ENCODE measurements around the gene ANKRD22. TPM values are rescaled to one million over a fixed set of nuclear protein-coding genes. Genes with fewer than 3 reads are reported as not detected.

The ANKRD22 gene
- polyA plus RNA-seq, 1 of the 3 experiments (the other 2 are of a cell fraction) = 0.15 TPM

GRCh38 chr10:88841316-88842111 is 10.1 kb downstream of the ANKRD22 start:
- Histone ChIP-seq H3K4me1 (ENCODE audit: control insufficient read depth in 1 of 2, insufficient read depth in 2 of 2, low read depth in 1 of 2, low read length in 1 of 2) (no peaks in the 10 kb centered on the region), H3K9me2 (no peaks in the 10 kb centered on the region), H3K79me2 (ENCODE audit: insufficient read depth) (no peaks in the 10 kb centered on the region), H3K27me3 (ENCODE audit: insufficient read depth) (no peaks in the 10 kb centered on the region), H4K20me1 (ENCODE audit: insufficient read depth) (no peaks in the 10 kb centered on the region), H2AFZ (ENCODE audit: low read depth) (no peak overlapping the region), H3K9ac (no peak overlapping the region), H3K4me2 (no peak overlapping the region), H3K36me3 (replicated peaks in 1 of 2; ENCODE audit: control insufficient read depth in 1 of 2, insufficient read depth in 2 of 2, low read length in 1 of 2) (no peaks in the 10 kb centered on the region), H3K4me3 (ENCODE audit: low read depth in 2 of 2, low read length in 1 of 2) (no peak overlapping the region), H3K9me3 (no peaks in the 10 kb centered on the region), H3K27ac (ENCODE audit: low read depth in 2 of 2, low read length in 1 of 2) (no peak overlapping the region), H3F3A (replicated peaks; ENCODE audit: insufficient read depth) (no peaks in the 10 kb centered on the region)
- POLR2A ChIA-PET = no interaction called here
- CTCF ChIA-PET = interaction anchor here (0.7 to 12.7 kb wide), 3 partner anchors 88 to 376 kb away, joined by 3 to 425 read pairs (median 5); no protein-coding TSS in a partner anchor
- 72% methylated on average over 6 of the region's 6 CpGs for WGBS (ENCODE audit: low lambda C conversion rate)
- DNase-seq = no peak
- no peak for TF ChIP-seq GATA2 (CRISPR knock-in tag; IDR thresholded peaks at IDR 0.05)

DNA sequence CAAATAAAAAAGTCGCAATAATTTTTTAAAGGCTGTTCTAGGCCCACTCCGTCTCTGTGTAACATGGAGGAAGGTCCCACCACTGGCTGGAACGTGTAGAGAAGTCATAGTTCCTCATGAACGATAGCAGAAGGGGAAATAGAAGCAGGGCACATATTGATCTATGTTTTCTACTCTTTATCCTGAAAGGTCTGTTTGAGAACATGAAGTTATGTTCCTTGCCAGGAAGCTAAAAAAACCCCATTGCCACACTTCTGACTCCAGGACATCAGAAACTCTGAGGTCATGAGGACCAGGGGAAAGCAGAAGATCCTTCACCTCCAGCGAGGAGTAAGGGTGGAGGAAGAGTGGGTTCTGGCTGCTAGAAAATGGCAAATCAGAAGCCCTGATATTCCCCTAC is 10.8 kb downstream of the ANKRD22 start:
- H3K4me2 ChIP-seq = no peak overlapping the region
- WGBS (ENCODE audit: low lambda C conversion rate) = 88% methylated on average over 5 of the region's 5 CpGs

More for the DNA sequence above, 10.8 kb downstream of the ANKRD22 start:
- CTCF ChIA-PET = interaction anchor here (0.7 to 12.7 kb wide), 6 partner anchors 17 to 376 kb away, joined by 3 to 425 read pairs (median 4); no protein-coding TSS in a partner anchor
- Histone ChIP-seq H3F3A (replicated peaks; ENCODE audit: insufficient read depth) (no peaks in the 10 kb centered on the region), H4K20me1 (ENCODE audit: insufficient read depth) (no peaks in the 10 kb centered on the region), H3K9ac (no peak overlapping the region), H3K4me1 (ENCODE audit: control insufficient read depth in 1 of 2, insufficient read depth in 2 of 2, low read depth in 1 of 2, low read length in 1 of 2) (no peaks in the 10 kb centered on the region), H3K27me3 (ENCODE audit: insufficient read depth) (no peaks in the 10 kb centered on the region), H3K79me2 (ENCODE audit: insufficient read depth) (no peaks in the 10 kb centered on the region), H3K9me3 (no peaks in the 10 kb centered on the region), H3K4me3 (ENCODE audit: low read depth in 2 of 2, low read length in 1 of 2) (no peak overlapping the region), H3K36me3 (replicated peaks in 1 of 2; ENCODE audit: control insufficient read depth in 1 of 2, insufficient read depth in 2 of 2, low read length in 1 of 2) (no peaks in the 10 kb centered on the region), H3K27ac (ENCODE audit: low read depth in 2 of 2, low read length in 1 of 2) (no peak overlapping the region), H2AFZ (ENCODE audit: low read depth) (no peak overlapping the region), H3K9me2 (no peaks in the 10 kb centered on the region)
- POLR2A ChIA-PET = no interaction called here
- DNase-seq = no peak
- no peak for TF ChIP-seq MAX (IDR thresholded peaks at IDR 0.05; ENCODE audit: low read depth)
- TF ChIP-seq RCOR1 (IDR thresholded peaks at IDR 0.05; ENCODE audit: low read length) = no peak
- no peak for TF ChIP-seq SMC3 (IDR thresholded peaks at IDR 0.05; ENCODE audit: low read depth, low read length)
- TF ChIP-seq, protein P1, sequence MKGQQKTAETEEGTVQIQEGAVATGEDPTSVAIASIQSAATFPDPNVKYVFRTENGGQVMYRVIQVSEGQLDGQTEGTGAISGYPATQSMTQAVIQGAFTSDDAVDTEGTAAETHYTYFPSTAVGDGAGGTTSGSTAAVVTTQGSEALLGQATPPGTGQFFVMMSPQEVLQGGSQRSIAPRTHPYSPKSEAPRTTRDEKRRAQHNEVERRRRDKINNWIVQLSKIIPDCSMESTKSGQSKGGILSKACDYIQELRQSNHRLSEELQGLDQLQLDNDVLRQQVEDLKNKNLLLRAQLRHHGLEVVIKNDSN (IDR thresholded peaks at IDR 0.05; ENCODE audit: borderline replicate concordance, low read depth) = no peak
- TF ChIP-seq POLR2AphosphoS5 (IDR thresholded peaks at IDR 0.05; ENCODE audit: low read depth, low read length) = no peak
- TF ChIP-seq GABPA (IDR thresholded peaks at IDR 0.05; ENCODE audit: low read depth) = no peak
- TF ChIP-seq IRF3 (IDR thresholded peaks at IDR 0.05; ENCODE audit: low read depth, low read length) = no peak
- no peak for TF ChIP-seq RAD21 (IDR thresholded peaks at IDR 0.05; ENCODE audit: low read length)
- no peak for TF ChIP-seq TEAD4 (IDR thresholded peaks at IDR 0.05; ENCODE audit: borderline replicate concordance, insufficient read depth)
- no peak for TF ChIP-seq RXRA (IDR thresholded peaks at IDR 0.05; ENCODE audit: borderline replicate concordance, low read depth)
- no peak for TF ChIP-seq MEF2A (IDR thresholded peaks at IDR 0.05; ENCODE audit: borderline replicate concordance, low read depth)
- no peak for TF ChIP-seq TAF1 (IDR thresholded peaks at IDR 0.05; ENCODE audit: borderline replicate concordance, low read depth, low read length)
- TF ChIP-seq SIN3A (IDR thresholded peaks at IDR 0.05; ENCODE audit: borderline replicate concordance, low read depth, low read length) = no peak
- TF ChIP-seq FOSL2 (IDR thresholded peaks at IDR 0.05; ENCODE audit: borderline replicate concordance, low read depth) = no peak
- no peak for TF ChIP-seq USF2 (IDR thresholded peaks at IDR 0.05; ENCODE audit: borderline replicate concordance, low read depth, low read length)
- TF ChIP-seq RFX5 (IDR thresholded peaks at IDR 0.05; ENCODE audit: low read length) = no peak
- TF ChIP-seq GATA2 (CRISPR knock-in tag; IDR thresholded peaks at IDR 0.05) = no peak
- TF ChIP-seq FOXJ3 (CRISPR knock-in tag; IDR thresholded peaks at IDR 0.05) = no peak
- no peak for TF ChIP-seq JUND (IDR thresholded peaks at IDR 0.05)

Data from SK-N-SH (cell line).